Measurements from ENCODE around the gene CASK. TPM values are rescaled to one million over a fixed set of nuclear protein-coding genes. Genes with fewer than 3 reads are reported as not detected.
A peak's percentile ranks its signal among the peaks of the same experiment; 100 is the strongest.

The CASK gene
- total RNA-seq, 1 experiment from 2014 or later = 10.9 TPM

DNA sequence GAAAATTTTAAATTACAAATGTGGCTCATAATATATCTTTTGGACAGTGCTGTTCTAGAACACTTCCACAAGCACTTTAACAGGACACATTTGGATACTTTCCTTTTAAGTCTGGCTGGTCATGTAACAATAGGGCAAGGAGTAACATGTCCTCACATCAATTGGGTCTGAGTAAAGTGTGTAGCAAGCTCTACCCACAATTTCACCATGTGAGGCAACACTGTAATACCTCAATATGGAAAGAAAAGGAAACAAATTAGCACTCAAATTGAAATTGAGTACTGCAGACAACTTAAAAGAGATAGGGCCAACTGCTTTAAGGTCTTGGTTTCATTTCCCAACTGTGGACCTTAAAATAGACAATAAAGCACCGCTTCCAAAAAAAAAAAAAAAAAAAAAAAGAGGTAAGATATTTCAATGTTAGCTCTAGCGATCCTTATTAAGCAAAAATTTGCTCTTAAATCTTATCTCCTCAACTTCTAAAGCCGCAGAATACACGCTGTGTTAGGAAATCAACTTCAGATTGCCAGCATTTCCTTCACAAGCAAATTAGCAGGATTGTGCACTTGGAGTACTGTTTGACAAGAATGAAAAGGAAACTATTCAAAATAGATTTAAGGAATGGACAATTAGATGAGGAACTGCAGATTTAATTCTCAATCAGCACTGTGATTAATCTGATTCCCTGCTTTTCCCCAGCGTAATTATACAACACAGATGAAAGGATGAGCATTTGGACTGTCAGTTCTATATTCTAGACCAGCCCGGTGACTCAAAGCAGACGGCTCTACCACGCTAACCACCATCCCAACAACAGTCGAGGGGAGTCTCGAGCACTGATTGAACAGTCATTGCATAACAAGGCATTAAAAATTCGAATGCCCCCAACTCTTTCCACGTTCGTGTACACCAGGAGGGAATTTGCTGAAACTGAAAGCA is 1.6 kb downstream of the CASK start:
- peak; percentile 3 for DNase-seq (ENCODE audit: low read depth, low spot score)
- in situ Hi-C loops (cut with HindIII; ENCODE audit: low pct_unique_long_range_greater_than_20kb, low sequenced_read_pairs) = no loop called here

DNA sequence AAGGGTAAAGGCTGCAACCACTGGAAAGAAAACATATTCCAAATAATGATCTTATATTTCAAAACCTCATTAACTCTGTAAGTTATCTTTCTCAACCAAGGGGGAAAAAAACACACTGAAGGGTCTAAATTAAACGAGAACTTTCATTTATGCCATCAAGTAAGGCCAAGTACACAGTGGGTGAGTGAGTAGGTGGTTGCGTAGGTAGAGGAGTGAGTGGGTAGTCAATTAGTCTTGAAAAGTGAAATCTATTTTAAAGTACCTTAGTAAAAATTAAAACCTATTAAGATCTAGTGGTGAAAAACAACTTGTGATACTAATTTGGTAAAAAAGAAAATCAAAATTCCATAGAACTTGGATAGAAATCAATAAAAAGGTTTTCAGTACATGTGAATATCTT is 3.5 kb downstream of the CASK start:
- in situ Hi-C loops (cut with HindIII; ENCODE audit: low pct_unique_long_range_greater_than_20kb, low sequenced_read_pairs) = no loop called here
- DNase-seq (ENCODE audit: low read depth, low spot score) = no peak

DNA sequence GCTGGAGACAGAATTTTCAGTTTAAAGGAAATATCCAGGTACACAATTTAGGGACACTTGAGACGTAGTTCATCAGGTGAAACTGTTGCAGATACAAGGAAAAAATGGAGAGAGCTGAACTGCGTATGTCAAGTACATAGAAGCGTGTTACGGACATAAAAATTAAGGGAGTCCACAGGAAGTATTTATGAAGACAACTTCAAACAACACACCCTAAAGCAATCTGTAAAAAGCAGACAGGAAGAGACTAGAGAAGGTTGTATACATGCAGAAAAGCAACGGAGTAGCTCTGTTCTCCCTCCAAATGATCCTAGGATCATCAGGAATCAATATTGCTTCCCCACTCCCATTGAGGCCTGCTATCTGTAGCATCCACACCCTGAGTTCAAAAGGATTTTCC is 5.8 kb downstream of the CASK start:
- DNase-seq (ENCODE audit: low read depth, low spot score) = no peak
- in situ Hi-C loops (cut with HindIII; ENCODE audit: low pct_unique_long_range_greater_than_20kb, low sequenced_read_pairs) = no loop called here

DNA sequence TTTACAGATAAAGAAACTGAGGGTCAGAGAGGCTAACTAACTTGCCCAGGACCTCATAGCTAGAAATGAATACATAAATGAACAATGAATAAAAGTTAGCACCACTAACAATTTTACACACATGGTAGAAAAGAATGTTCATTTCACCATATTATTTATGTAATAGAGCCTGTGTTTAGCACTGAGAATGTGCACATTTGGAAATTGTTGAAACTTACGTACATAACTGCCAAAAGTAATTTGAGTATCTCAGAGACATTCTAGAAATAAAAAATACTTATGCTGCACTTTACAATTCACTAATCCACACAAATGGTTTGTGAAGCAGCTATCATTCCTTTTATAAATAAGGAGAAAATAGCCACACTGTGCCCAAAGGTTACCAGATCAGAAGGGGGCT is 9.9 kb downstream of the CASK start:
- DNase-seq (ENCODE audit: low read depth, low spot score) = no peak
- in situ Hi-C loops (cut with HindIII; ENCODE audit: low pct_unique_long_range_greater_than_20kb, low sequenced_read_pairs) = no loop called here

DNA sequence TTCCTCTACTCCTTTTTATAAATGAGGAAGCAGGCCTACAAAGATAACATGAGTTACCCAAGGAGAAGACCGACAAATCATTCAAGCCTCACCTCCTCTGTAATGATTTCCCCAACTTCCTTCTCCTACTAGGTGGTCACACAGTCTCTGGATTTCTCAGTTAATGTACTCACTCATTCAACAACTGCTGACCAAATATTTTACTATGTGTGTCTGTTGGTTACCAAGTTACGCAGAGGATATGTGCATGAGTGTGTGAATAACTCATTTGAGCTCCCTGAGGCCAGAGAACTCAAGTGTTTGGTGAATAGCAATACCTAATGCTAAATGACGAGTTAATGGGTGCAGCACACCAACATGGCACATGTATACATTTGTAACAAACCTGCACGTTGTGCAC is 10.4 kb downstream of the CASK start:
- DNase-seq (ENCODE audit: low read depth, low spot score) = no peak
- in situ Hi-C loops (cut with HindIII; ENCODE audit: low pct_unique_long_range_greater_than_20kb, low sequenced_read_pairs) = no loop called here

DNA sequence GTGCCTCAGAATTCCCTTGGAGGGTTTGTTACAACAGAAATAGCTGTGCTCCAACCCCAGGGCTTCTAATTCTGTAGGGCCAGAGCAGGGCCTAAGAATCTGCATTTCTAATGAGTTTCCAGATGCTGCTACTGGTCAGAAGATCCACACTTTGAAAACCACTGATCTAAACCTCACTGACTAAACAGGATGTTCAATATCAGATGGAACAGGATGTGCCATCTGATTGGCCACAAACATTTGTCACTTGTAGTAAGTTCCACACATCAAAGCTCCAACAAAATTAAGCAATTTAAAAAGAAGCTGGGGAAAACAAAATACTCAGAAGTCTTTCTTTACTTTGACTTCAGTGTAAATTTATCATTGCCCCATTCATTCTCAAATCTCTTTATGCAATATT is 14.3 kb downstream of the CASK start:
- in situ Hi-C loops (cut with HindIII; ENCODE audit: low pct_unique_long_range_greater_than_20kb, low sequenced_read_pairs) = no loop called here
- DNase-seq (ENCODE audit: low read depth, low spot score) = no peak

DNA sequence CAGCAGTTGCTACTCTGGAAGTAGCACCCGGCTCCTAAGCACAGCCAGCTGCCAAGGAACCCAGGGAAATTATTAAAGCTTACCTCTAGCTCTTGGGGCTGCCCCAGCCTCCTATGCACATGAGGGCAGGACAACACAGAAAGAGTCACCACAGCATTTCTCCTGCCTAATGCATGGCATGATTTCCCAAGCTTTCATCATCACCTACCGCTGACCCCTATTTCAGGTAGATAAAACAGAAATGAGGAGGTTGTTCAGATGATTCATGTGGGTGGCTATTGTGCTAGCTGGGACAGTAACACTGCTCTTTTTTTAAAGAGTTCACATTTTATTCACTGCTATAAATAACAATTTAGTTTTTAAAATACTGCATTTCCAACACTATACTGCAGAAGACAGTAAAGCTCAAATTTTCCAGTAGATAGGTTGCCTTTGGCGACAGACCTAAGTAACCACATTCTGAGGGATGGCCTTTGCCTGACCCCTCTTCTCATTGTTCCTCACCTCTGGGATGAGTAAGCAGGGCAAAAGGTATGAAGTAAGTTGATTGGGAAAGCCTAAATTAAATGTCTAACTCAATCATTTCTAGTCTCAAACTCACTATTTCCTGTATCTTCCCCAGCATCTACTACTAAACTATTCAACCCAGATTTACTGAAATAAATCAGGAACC is 16.7 kb downstream of the CASK start:
- in situ Hi-C loops (cut with HindIII; ENCODE audit: low pct_unique_long_range_greater_than_20kb, low sequenced_read_pairs) = no loop called here
- DNase-seq (ENCODE audit: low read depth, low spot score) = no peak

DNA sequence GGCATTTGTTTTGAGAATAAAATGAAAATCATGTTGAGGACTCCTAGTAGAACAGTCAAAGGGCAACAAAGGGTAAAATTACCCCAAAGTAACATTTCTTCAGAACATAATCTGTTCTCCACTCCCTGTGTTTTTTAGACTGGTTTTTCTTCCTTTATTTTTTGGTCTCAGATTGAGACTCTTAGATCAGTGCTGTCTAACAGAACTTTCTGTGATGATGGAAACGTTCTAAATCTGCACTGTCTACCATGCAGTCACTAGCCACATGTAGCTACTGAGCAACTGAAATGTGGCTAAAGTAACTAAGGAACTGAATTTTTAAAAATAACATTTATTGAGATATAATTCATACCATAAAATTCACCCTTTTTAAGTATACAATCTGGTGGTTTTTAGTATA is 19.8 kb downstream of the CASK start:
- in situ Hi-C loops (cut with HindIII; ENCODE audit: low pct_unique_long_range_greater_than_20kb, low sequenced_read_pairs) = no loop called here
- no peak for DNase-seq (ENCODE audit: low read depth, low spot score)

DNA sequence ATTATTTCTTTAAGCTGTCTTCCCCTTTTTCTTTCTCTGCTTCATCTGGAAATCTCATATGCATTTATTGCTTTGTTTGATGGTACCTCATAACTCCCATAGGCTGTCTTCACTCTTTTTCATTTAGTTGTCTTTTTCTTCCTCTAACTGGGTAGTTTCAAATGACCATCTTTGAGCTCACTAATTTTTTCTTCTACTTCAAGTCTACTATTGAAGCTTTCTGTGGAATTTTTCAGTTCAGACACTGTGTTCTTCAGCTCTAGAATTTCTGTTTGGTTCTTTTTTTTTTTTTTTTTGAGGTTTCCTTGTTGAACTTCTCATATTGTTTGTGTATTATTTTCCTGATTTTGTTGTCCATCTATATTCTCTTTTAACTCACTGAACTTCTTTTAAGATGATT is 23.0 kb downstream of the CASK start:
- in situ Hi-C loops (cut with HindIII; ENCODE audit: low pct_unique_long_range_greater_than_20kb, low sequenced_read_pairs) = no loop called here

DNA sequence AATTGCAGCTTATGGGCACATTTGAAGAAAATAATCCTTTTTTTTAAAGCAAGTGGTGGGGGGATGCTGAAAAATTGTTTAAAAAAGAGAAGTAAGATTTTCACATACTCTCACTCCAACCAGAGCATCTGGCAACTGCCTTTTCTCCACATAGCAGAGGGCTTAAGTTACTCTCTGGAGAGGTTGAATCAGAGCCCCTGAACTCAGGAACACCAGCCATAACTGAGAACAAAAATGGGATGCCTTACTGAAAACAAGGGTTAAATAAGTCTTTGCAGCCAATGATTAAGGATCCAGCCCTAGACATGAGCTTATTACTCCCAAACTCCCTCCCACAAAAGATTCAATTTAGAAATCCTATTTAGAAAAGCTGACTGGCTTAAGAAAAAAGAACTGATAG is 27.5 kb downstream of the CASK start:
- in situ Hi-C loops (cut with HindIII; ENCODE audit: low pct_unique_long_range_greater_than_20kb, low sequenced_read_pairs) = no loop called here
- no peak for DNase-seq (ENCODE audit: low read depth, low spot score)

More for the DNA sequence above, 23.0 kb downstream of the CASK start:
- no peak for DNase-seq (ENCODE audit: low read depth, low spot score)

DNA sequence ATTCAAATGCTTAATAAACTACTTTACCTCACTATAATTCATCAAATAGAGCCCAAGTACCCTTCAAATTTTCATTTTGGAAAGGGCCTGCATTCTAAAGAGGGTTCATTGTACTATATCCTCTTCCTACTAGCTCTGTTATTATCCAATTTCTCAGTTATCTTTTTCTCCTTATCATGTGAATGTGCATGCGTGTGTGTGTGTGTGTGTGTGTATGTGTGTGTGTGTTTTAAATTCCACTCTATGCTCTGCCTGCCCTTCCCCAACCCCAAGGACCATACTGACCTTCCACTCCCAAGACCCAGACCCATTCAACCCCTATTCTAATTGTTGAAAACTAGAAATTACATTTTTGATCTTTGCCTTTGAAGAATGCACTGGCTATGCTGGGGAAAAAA is 33.3 kb downstream of the CASK start:
- in situ Hi-C loops (cut with HindIII; ENCODE audit: low pct_unique_long_range_greater_than_20kb, low sequenced_read_pairs) = no loop called here
- no peak for DNase-seq (ENCODE audit: low read depth, low spot score)

DNA sequence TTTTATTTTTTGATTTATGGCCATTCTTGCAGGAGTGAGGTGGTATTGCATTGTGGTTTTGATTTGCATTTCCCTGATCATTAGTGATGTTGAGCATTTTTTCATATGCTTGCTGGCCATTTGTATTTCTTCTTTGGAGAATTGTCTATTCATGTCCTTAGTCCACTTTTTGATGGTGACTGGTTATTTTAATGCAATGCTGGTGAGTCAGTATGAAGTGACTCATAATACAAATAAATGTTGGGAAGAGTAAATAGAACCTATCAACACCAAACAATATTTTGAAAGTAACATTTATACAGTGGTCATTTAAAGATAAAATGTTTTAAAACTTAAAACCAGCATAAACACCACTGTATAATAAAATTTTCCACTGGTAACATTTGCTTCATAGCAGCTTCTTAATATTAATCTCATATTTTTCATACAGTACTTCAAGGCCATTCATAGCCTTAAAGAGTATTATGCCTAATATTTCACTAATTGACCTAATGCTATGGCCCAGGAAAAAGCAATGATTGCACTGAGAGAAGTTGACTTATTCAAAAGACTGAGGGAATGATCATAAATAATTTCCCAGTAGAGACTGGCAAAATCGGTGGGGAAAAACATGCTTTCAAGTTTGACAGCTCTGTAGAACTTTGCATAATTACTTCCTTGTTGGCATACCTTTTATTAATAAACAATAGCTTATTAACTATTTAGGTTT is 33.9 kb downstream of the CASK start:
- in situ Hi-C loops (cut with HindIII; ENCODE audit: low pct_unique_long_range_greater_than_20kb, low sequenced_read_pairs) = no loop called here
- DNase-seq (ENCODE audit: low read depth, low spot score) = no peak

DNA sequence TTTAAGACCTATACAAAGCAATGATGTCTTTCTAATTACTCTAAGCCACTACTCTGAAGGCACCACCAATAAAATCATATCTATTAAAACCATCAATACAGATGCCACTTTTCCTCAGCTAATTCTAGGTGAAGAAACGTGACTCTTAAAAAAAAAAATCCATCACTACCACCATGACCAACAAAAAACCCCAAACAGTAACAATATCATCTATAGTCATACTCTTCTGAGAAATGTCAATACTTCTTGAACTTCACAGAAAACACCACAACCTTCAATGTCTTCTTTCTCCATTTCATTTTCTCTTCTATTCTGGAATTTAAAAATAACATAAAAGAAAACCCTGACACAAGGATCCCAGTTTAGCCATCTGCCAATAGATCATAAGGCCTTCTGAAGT is 35.7 kb downstream of the CASK start:
- DNase-seq (ENCODE audit: low read depth, low spot score) = no peak
- in situ Hi-C loops (cut with HindIII; ENCODE audit: low pct_unique_long_range_greater_than_20kb, low sequenced_read_pairs) = no loop called here

DNA sequence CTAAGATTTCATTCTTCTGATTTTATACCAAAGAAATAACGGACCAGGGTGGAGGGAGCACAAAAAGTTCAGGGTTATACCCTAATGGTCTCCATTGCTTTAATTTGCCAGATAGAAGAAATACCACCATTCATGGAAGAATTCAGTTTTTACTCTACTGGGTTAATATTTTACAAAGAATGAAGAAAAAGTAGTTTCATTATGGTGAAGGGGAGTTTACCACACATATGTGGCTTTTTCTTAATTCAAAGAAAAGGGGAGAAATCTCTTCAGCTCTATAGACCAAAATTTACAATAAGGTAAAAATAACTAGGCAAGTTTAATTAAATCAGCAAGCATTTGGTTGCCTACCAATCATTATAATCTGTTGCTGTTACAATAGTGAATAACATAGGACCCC is 37.6 kb downstream of the CASK start:
- DNase-seq (ENCODE audit: low read depth, low spot score) = no peak
- in situ Hi-C loops (cut with HindIII; ENCODE audit: low pct_unique_long_range_greater_than_20kb, low sequenced_read_pairs) = no loop called here

DNA sequence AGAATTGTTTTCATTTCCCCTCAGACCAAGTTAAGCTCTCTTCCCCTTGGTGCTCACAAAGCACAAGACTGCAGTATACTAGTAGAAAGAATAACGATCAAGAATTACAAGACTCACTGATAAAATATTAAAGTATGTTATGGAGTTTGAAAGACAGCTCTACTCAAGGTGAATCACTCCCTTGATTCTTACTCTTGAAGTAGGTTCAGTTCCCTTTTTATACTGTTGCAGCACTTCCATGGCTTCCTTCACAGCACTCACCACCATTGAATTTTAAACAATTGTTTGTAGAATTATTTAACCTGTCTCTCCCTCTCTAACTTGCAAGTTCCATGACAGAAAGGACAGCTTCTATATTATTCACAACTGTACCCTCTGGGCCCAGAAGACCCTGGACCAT is 42.2 kb downstream of the CASK start:
- in situ Hi-C loops (cut with HindIII; ENCODE audit: low pct_unique_long_range_greater_than_20kb, low sequenced_read_pairs) = no loop called here
- no peak for DNase-seq (ENCODE audit: low read depth, low spot score)

DNA sequence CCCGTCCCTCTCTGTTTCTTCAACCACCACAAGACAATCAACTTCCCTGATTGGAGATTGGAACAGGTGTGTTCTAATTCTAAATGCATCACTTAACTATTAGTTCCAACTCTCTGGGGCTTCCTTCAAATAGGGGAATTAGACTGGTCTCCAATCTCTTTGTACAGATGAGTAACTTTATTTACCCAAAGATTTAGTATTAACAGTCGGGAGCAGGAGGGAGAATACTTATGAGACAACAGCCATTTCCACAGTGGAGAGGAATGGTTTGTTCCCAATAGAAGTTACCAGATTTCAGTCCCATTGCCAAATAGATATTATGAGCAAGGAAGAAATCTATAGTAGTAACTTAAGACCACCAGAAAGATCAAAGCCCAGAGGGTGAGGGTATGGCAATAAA is 46.2 kb downstream of the CASK start:
- in situ Hi-C loops (cut with HindIII; ENCODE audit: low pct_unique_long_range_greater_than_20kb, low sequenced_read_pairs) = no loop called here

DNA sequence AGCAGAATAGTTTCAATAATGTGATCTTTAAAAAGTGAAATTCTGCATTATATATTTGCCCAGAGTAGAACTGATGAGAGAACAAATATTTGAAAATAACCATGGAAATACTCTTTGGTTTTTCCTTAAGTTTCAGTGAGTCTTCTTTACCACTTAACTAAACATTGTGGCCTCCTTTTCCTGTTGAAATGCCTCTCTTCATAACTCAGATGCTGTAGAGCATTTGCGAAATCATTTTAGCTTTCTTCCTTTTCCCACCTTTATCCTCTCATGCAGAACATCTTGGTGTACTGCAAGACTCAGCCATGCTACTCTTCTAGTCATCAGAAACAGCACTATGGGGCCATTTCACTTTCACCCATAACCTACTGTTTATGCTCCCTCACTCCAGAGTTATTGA is 48.2 kb downstream of the CASK start:
- in situ Hi-C loops (cut with HindIII; ENCODE audit: low pct_unique_long_range_greater_than_20kb, low sequenced_read_pairs) = no loop called here
- DNase-seq (ENCODE audit: low read depth, low spot score) = no peak

More for the DNA sequence above, 46.2 kb downstream of the CASK start:
- no peak for DNase-seq (ENCODE audit: low read depth, low spot score)

DNA sequence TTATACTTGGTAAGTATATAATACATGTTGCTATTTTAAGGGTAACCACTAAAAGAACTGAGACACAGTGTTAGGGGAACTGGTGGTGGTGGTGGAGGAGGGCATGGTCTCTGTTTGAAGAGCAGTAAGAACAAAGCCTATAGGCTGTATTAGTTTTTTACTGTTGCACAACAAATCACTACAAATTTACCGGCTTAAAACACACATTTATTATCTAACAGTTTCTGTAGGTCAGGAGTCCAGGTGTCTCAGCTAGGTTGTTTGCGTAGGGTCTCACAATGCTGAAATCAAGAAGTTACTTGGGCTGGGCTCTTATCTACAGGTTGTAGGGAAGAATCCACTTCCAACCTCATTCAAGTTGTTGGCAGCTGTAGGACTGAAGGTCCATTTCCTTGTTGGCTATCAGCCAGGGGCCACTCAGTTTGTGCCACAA is 52.6 kb downstream of the CASK start:
- in situ Hi-C loops (cut with HindIII; ENCODE audit: low pct_unique_long_range_greater_than_20kb, low sequenced_read_pairs) = no loop called here
- DNase-seq (ENCODE audit: low read depth, low spot score) = no peak

Measured in SK-MEL-5 (cell line).